ENCODE results near the gene SLC35F2.

DNA sequence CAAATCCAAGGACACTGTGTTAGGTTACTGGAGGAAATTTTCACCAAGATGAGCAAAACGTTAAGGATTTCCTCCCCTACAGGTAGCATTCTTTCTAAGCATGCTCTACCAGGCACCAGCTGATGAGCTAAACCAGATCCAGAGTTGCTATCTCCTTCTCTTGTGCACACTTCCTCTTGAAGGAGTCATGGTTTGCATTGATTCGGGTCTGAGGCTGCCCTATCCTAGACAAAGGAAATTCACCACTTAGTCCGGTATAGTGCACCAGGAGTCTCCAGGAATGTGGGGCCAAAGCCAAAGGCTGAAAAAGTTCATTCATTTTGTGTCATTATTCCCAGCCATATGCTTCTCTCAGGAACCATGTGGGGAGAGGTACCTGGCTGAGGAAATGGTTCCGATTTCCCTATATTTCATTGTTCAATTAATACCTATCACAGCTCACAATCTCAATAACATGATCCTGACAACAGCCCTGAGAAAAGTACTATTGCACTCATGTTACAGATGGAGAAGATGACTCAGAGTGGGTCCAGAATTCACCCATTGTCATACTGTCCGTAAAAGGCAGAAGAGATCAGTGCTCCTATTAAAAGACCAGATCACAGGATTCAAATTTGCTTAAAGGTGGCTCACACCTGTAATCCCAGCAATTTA is 39.1 kb downstream of the SLC35F2 start:
- TF ChIP-seq POLR2AphosphoS5 (IDR thresholded peaks at IDR 0.05; ENCODE audit: low read depth) = no peak
- TF ChIP-seq, protein P1, sequence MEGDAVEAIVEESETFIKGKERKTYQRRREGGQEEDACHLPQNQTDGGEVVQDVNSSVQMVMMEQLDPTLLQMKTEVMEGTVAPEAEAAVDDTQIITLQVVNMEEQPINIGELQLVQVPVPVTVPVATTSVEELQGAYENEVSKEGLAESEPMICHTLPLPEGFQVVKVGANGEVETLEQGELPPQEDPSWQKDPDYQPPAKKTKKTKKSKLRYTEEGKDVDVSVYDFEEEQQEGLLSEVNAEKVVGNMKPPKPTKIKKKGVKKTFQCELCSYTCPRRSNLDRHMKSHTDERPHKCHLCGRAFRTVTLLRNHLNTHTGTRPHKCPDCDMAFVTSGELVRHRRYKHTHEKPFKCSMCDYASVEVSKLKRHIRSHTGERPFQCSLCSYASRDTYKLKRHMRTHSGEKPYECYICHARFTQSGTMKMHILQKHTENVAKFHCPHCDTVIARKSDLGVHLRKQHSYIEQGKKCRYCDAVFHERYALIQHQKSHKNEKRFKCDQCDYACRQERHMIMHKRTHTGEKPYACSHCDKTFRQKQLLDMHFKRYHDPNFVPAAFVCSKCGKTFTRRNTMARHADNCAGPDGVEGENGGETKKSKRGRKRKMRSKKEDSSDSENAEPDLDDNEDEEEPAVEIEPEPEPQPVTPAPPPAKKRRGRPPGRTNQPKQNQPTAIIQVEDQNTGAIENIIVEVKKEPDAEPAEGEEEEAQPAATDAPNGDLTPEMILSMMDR (IDR thresholded peaks at IDR 0.05; ENCODE audit: insufficient read depth, low read length) = no peak
